SK-N-SH treated with all-trans-retinoic acid at 6 μM for 48 hours (cell line): ENCODE results near the gene BCAS4.

Experiments used
- ATAC-seq: fragments of 200-7000 bp; cut with Tn5 transposase; 3 replicates; pipeline ENCODE4 v1.9.1; 2020; ENCODE audit warnings: mild to moderate bottlenecking, moderate library complexity
- BACH2 ChIP-seq: fragments of 250-450 bp; sonication (Bioruptor Pico); IDR thresholded peaks from 2 replicates; pipeline ENCODE4 v1.9.0; 2021; ENCODE audit warnings: mild to moderate bottlenecking, borderline replicate concordance
- CSDC2 ChIP-seq: fragments of 250-450 bp; sonication (Bioruptor Pico); IDR thresholded peaks from 2 replicates; pipeline ENCODE4 v1.5.0; 2020; ENCODE audit warnings: mild to moderate bottlenecking, moderate library complexity
- ESRRG ChIP-seq: fragments of 250-450 bp; sonication (Bioruptor Pico); IDR thresholded peaks from 2 replicates; pipeline ENCODE4 v1.6.1; 2021; ENCODE audit warnings: mild to moderate bottlenecking
- GLIS3 ChIP-seq: fragments of 250-450 bp; sonication (Bioruptor Pico); IDR thresholded peaks from 2 replicates; pipeline ENCODE4 v1.5.0; 2020; ENCODE audit warnings: mild to moderate bottlenecking, moderate library complexity
- ISL1 ChIP-seq: fragments of 250-450 bp; sonication (Bioruptor Pico); IDR thresholded peaks from 2 replicates; pipeline ENCODE4 v2.1.2; 2022; ENCODE audit warnings: mild to moderate bottlenecking, moderate library complexity
- OSR1 ChIP-seq: fragments of 250-450 bp; sonication (Bioruptor Pico); IDR thresholded peaks from 2 replicates; pipeline ENCODE4 v1.8.0; 2022; ENCODE audit warnings: moderate library complexity, mild to moderate bottlenecking, inconsistent platforms
- PPARA ChIP-seq: fragments of 250-450 bp; sonication (Bioruptor Pico); IDR thresholded peaks from 2 replicates; pipeline ENCODE4 v1.5.0; 2020; ENCODE audit warnings: mild to moderate bottlenecking, borderline replicate concordance
- RARB ChIP-seq: fragments of 250-450 bp; sonication (Bioruptor Pico); IDR thresholded peaks from 2 replicates; pipeline ENCODE4 v1.8.0; 2021; ENCODE audit warnings: mild to moderate bottlenecking, moderate library complexity
- SNAI2 ChIP-seq: fragments of 250-450 bp; sonication (Bioruptor Pico); IDR thresholded peaks from 2 replicates; pipeline ENCODE4 v1.5.0; 2020; ENCODE audit warnings: mild to moderate bottlenecking, moderate library complexity
- TCF4 ChIP-seq: fragments of 250-450 bp; sonication (Bioruptor Pico); IDR thresholded peaks from 2 replicates; pipeline ENCODE4 v1.8.0; 2021; ENCODE audit warnings: mild to moderate bottlenecking, moderate library complexity, borderline replicate concordance
- TOX ChIP-seq: fragments of 250-450 bp; sonication (Bioruptor Pico); IDR thresholded peaks from 2 replicates; pipeline ENCODE4 v1.8.0; 2021; ENCODE audit warnings: mild to moderate bottlenecking, moderate library complexity, borderline replicate concordance
- ZC3H10 ChIP-seq: fragments of 250-450 bp; sonication (Bioruptor Pico); IDR thresholded peaks from 2 replicates; pipeline ENCODE4 v1.5.1; 2021; ENCODE audit warnings: mild to moderate bottlenecking, moderate library complexity
- ZFP3 ChIP-seq: fragments of 250-450 bp; sonication (Bioruptor Pico); IDR thresholded peaks from 2 replicates; pipeline ENCODE4 v1.5.0; 2020; ENCODE audit warnings: mild to moderate bottlenecking, moderate library complexity
- ZFP30 ChIP-seq: fragments of 450-650 bp; formaldehyde crosslinking; IDR thresholded peaks from 2 replicates; pipeline ENCODE4 v1.5.0; 2022; ENCODE audit warnings: mild to moderate bottlenecking, moderate library complexity
- ZNF565 ChIP-seq: fragments of 450-650 bp; formaldehyde crosslinking; conservative IDR thresholded peaks from 2 replicates; pipeline ENCODE4 v1.5.0; 2020; ENCODE audit warnings: low read depth, mild to moderate bottlenecking, moderate library complexity
- ZNF70 ChIP-seq: fragments of 450-650 bp; formaldehyde crosslinking; IDR thresholded peaks from 2 replicates; pipeline ENCODE4 v1.5.0; 2020; ENCODE audit warnings: mild to moderate bottlenecking, moderate library complexity
- ZNF8 ChIP-seq: fragments of 450-650 bp; formaldehyde crosslinking; IDR thresholded peaks from 2 replicates; pipeline ENCODE4 v1.5.0; 2020; ENCODE audit warnings: mild to moderate bottlenecking, moderate library complexity
- TF ChIP-seq, protein P1 (sequence below): fragments of 250-450 bp; sonication (Bioruptor Pico); IDR thresholded peaks from 2 replicates; pipeline ENCODE4 v1.5.0; 2020; ENCODE audit warnings: mild to moderate bottlenecking, moderate library complexity
- TF ChIP-seq, protein P2 (sequence below): fragments of 250-450 bp; sonication (Bioruptor Pico); IDR thresholded peaks from 2 replicates; pipeline ENCODE4 v1.8.0; 2020; ENCODE audit warnings: mild to moderate bottlenecking, moderate library complexity, borderline replicate concordance
- TF ChIP-seq, protein P3 (sequence below): fragments of 250-450 bp; sonication (Bioruptor Pico); IDR thresholded peaks from 2 replicates; pipeline ENCODE4 v1.5.1; 2020; ENCODE audit warnings: low read depth, mild to moderate bottlenecking, moderate library complexity
- TF ChIP-seq, protein P4 (sequence below): fragments of 250-450 bp; sonication (Bioruptor Pico); IDR thresholded peaks from 2 replicates; pipeline ENCODE4 v1.5.1; 2021; ENCODE audit warnings: mild to moderate bottlenecking, moderate library complexity
- TF ChIP-seq, protein P5 (sequence below): fragments of 250-450 bp; sonication (Bioruptor Pico); IDR thresholded peaks from 2 replicates; pipeline ENCODE4 v1.8.0; 2021; ENCODE audit warnings: low read depth, mild to moderate bottlenecking, moderate library complexity, borderline replicate concordance

Gene BCAS4

DNA sequence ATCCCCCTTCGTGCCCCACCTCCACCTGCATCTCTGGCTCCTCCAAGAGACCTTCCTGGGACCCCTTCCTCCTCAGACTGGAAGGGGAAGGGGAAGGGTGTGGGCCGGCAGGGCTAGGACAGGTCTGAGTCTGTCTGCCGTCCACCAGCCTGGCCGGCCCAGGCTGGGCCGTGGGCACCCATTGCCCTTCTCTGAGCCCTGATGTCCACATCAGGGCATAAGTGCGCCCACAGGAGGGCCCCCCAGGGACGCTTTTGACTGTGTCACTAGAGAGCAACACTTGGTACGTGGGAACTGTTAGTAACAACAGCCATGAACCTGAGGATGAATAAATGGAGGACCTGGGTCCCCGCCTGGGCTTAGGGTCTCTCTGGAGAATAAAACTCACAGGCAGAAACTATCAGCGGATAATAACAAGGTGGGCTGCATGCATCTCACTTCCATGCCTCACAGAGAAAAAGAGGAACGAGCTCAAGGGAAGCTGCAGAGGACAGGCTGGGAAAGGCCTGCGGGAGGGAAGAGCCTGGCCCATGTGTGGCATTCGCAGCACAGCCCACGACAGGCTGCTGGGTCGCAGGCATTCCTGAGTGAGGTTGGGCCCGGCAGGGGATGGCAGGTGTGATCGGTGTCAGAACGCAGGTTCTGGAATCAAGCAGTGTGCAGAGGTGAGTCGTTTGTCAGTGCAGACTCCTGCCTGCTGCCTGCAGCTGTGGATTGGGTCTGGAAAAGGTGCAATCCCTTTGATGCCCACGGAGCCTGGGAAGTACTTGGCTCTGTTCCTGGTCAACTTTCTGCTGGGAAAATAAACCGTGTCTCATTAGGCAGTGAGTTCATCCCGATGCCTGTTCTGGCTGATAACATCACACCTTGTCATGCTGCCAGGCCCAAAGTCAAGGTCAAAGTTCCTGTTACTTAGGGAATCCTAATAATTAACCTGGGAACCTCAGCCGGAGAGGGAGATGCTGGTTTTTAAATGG lies 60.9 kb downstream of the BCAS4 start:
- TF ChIP-seq ZFP30 (CRISPR knock-in tag) (no peak), SNAI2 (no peak), TOX (no peak), ZFP3 (no peak), BACH2 (CRISPR knock-in tag) (no peak), ZNF70 (CRISPR knock-in tag) (no peak), TCF4 (CRISPR knock-in tag) (no peak), RARB (no peak), PPARA (no peak), GLIS3 (no peak), ZNF565 (CRISPR knock-in tag) (no peak), ISL1 (CRISPR knock-in tag) (no peak), CSDC2 (no peak), ESRRG (CRISPR knock-in tag) (no peak)
- TF ChIP-seq, protein P1, sequence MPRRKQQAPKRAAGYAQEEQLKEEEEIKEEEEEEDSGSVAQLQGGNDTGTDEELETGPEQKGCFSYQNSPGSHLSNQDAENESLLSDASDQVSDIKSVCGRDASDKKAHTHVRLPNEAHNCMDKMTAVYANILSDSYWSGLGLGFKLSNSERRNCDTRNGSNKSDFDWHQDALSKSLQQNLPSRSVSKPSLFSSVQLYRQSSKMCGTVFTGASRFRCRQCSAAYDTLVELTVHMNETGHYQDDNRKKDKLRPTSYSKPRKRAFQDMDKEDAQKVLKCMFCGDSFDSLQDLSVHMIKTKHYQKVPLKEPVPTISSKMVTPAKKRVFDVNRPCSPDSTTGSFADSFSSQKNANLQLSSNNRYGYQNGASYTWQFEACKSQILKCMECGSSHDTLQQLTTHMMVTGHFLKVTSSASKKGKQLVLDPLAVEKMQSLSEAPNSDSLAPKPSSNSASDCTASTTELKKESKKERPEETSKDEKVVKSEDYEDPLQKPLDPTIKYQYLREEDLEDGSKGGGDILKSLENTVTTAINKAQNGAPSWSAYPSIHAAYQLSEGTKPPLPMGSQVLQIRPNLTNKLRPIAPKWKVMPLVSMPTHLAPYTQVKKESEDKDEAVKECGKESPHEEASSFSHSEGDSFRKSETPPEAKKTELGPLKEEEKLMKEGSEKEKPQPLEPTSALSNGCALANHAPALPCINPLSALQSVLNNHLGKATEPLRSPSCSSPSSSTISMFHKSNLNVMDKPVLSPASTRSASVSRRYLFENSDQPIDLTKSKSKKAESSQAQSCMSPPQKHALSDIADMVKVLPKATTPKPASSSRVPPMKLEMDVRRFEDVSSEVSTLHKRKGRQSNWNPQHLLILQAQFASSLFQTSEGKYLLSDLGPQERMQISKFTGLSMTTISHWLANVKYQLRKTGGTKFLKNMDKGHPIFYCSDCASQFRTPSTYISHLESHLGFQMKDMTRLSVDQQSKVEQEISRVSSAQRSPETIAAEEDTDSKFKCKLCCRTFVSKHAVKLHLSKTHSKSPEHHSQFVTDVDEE, result no peak
- TF ChIP-seq, protein P2, sequence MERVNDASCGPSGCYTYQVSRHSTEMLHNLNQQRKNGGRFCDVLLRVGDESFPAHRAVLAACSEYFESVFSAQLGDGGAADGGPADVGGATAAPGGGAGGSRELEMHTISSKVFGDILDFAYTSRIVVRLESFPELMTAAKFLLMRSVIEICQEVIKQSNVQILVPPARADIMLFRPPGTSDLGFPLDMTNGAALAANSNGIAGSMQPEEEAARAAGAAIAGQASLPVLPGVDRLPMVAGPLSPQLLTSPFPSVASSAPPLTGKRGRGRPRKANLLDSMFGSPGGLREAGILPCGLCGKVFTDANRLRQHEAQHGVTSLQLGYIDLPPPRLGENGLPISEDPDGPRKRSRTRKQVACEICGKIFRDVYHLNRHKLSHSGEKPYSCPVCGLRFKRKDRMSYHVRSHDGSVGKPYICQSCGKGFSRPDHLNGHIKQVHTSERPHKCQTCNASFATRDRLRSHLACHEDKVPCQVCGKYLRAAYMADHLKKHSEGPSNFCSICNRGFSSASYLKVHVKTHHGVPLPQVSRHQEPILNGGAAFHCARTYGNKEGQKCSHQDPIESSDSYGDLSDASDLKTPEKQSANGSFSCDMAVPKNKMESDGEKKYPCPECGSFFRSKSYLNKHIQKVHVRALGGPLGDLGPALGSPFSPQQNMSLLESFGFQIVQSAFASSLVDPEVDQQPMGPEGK, result no peak
- TF ChIP-seq, protein P3, sequence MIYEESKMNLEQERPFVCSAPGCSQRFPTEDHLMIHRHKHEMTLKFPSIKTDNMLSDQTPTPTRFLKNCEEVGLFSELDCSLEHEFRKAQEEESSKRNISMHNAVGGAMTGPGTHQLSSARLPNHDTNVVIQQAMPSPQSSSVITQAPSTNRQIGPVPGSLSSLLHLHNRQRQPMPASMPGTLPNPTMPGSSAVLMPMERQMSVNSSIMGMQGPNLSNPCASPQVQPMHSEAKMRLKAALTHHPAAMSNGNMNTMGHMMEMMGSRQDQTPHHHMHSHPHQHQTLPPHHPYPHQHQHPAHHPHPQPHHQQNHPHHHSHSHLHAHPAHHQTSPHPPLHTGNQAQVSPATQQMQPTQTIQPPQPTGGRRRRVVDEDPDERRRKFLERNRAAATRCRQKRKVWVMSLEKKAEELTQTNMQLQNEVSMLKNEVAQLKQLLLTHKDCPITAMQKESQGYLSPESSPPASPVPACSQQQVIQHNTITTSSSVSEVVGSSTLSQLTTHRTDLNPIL, result no peak

DNA sequence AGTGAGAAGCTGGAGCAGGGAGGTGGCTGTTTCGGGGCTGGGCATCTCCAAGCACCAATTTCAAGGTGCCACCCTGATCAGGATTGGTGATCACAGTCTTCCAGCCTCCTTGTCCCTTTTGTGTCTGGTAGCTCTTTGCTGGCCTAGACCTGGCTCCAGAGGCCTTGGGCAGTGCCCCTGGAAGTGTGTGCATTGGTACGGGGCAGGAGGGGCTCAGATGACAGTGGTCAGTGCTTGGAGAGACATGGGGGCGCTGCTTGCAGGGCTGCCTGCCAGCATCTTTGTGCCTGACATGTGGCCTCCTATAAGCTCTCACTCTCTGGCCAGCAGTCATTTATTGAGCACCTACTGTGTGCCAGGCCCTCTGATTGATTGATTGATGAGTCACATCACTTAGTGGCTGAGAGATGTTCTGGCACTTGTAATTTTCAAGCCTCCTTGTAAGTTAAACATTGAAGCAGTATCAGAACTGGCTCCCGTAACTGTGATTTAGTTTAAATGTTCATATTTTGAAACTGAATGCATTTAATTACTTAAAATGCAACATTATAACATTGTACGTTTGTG lies 61.7 kb downstream of the BCAS4 start:
- no peak for TF ChIP-seq CSDC2
- no peak for TF ChIP-seq PPARA
- TF ChIP-seq ISL1 (CRISPR knock-in tag), result no peak
- TF ChIP-seq, protein P2, result no peak
- TF ChIP-seq ZNF8 (CRISPR knock-in tag), result no peak
- TF ChIP-seq ZNF565 (CRISPR knock-in tag), result no peak
- TF ChIP-seq ZFP30 (CRISPR knock-in tag), result no peak
- no peak for TF ChIP-seq ZFP3
- TF ChIP-seq BACH2 (CRISPR knock-in tag), result no peak
- TF ChIP-seq, protein P3, result no peak
- TF ChIP-seq, protein P1, result no peak
- TF ChIP-seq, protein P4, sequence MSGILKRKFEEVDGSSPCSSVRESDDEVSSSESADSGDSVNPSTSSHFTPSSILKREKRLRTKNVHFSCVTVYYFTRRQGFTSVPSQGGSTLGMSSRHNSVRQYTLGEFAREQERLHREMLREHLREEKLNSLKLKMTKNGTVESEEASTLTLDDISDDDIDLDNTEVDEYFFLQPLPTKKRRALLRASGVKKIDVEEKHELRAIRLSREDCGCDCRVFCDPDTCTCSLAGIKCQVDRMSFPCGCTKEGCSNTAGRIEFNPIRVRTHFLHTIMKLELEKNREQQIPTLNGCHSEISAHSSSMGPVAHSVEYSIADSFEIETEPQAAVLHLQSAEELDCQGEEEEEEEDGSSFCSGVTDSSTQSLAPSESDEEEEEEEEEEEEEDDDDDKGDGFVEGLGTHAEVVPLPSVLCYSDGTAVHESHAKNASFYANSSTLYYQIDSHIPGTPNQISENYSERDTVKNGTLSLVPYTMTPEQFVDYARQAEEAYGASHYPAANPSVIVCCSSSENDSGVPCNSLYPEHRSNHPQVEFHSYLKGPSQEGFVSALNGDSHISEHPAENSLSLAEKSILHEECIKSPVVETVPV (CRISPR knock-in tag), result no peak
- no peak for TF ChIP-seq ZC3H10 (CRISPR knock-in tag)
- TF ChIP-seq, protein P5, sequence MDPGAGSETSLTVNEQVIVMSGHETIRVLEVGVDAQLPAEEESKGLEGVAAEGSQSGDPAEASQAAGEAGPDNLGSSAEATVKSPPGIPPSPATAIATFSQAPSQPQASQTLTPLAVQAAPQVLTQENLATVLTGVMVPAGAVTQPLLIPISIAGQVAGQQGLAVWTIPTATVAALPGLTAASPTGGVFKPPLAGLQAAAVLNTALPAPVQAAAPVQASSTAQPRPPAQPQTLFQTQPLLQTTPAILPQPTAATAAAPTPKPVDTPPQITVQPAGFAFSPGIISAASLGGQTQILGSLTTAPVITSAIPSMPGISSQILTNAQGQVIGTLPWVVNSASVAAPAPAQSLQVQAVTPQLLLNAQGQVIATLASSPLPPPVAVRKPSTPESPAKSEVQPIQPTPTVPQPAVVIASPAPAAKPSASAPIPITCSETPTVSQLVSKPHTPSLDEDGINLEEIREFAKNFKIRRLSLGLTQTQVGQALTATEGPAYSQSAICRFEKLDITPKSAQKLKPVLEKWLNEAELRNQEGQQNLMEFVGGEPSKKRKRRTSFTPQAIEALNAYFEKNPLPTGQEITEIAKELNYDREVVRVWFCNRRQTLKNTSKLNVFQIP (CRISPR knock-in tag), result no peak
- TF ChIP-seq TCF4 (CRISPR knock-in tag), result no peak
- TF ChIP-seq GLIS3, result no peak
- no peak for TF ChIP-seq RARB
- no peak for TF ChIP-seq ESRRG (CRISPR knock-in tag)
- no peak for TF ChIP-seq OSR1 (CRISPR knock-in tag)
- no peak for TF ChIP-seq SNAI2
- peak; percentile 43 for ATAC-seq

More for the DNA sequence above, 60.9 kb downstream of the BCAS4 start:
- ATAC-seq, result peak; percentile 76
